Smooth muscle cell (in vitro differentiated cells): ENCODE measurements around the gene BOC. TPM values are rescaled to one million over a fixed set of nuclear protein-coding genes. Genes with fewer than 3 reads are reported as not detected.

ENCODE experiments used
- DNase-seq: peaks from one replicate; lab custom pipeline; 2025; ENCODE audit not compliant: unreplicated experiment; lab: John Stamatoyannopoulos, UW
- H2AFZ ChIP-seq: fragments of 200-600 bp; sonication (generic); 2 replicates; pipeline ENCODE4 v1.6.0; 2016; ENCODE audit warnings: antibody characterized with exemption, low read depth, mild to moderate bottlenecking
- H3F3A ChIP-seq: fragments of 200-600 bp; sonication (generic); 2 replicates; pipeline ENCODE4 v1.6.0; 2017; ENCODE audit warnings: antibody characterized with exemption, low read depth
- H3K27ac ChIP-seq: fragments of 200-600 bp; sonication (generic); 2 replicates; pipeline ENCODE4 v1.5.1; 2016; ENCODE audit warnings: low read depth, mild to moderate bottlenecking
- H3K27me3 ChIP-seq: fragments of 200-600 bp; sonication (generic); 2 replicates; pipeline ENCODE4 v1.6.1; 2016; ENCODE audit warnings: low read depth, mild to moderate bottlenecking
- H3K36me3 ChIP-seq: fragments of 200-600 bp; sonication (generic); 2 replicates; pipeline ENCODE4 v1.5.1; 2016; ENCODE audit warnings: low read depth
- H3K4me1 ChIP-seq: fragments of 200-600 bp; sonication (generic); 2 replicates; pipeline ENCODE4 v1.5.1; 2016; ENCODE audit warnings: low read depth
- H3K4me2 ChIP-seq: fragments of 200-600 bp; sonication (generic); 2 replicates; pipeline ENCODE4 v1.6.0; 2016; ENCODE audit warnings: mild to moderate bottlenecking
- H3K4me3 ChIP-seq: fragments of 200-600 bp; sonication (generic); 2 replicates; pipeline ENCODE4 v1.5.1; 2016; ENCODE audit warnings: mild to moderate bottlenecking
- H3K79me2 ChIP-seq: fragments of 200-600 bp; sonication (generic); 2 replicates; pipeline ENCODE4 v1.6.0; 2016; ENCODE audit warnings: low read depth, mild to moderate bottlenecking
- H3K9ac ChIP-seq: fragments of 200-600 bp; sonication (generic); 2 replicates; pipeline ENCODE4 v1.6.0; 2016; ENCODE audit warnings: low read depth
- H3K9me3 ChIP-seq: fragments of 200-600 bp; sonication (generic); replicated peaks from 2 replicates; pipeline ENCODE4 v1.5.1; 2016; ENCODE audit warnings: low read depth
- H4K20me1 ChIP-seq: fragments of 200-600 bp; sonication (generic); 2 replicates; pipeline ENCODE4 v1.6.0; 2016; ENCODE audit warnings: low read depth
- CTCF ChIP-seq: fragments of 200-600 bp; sonication (generic); IDR thresholded peaks from 2 replicates; pipeline ENCODE4 v1.5.1; 2017; ENCODE audit warnings: borderline replicate concordance, mild to moderate bottlenecking, antibody characterized with exemption; ENCODE audit not compliant: insufficient read depth, poor library complexity, severe bottlenecking
- WGBS: methylation state at CpG from one replicate; pipeline ENCODE4 v1.1.7; 2016; ENCODE audit warnings: low lambda C conversion rate; 5-methylcytosine and 5-hydroxymethylcytosine counted together
- polyA plus RNA-seq: library from polyadenylated mRNA; unstranded; fragments of >200 nt; fragmentation: Nextera tagmentation; extraction: Ambion mirVana; gene quantifications from 2 replicates; pipeline ENCODE4 v1.2.1, GENCODE V29; 2016
- total RNA-seq: library from RNA; depleted of rRNA; stranded (reverse); fragments of >200 nt; gene quantifications from 2 replicates; pipeline ENCODE4 v1.2.3, GENCODE V29; 2014

Gene BOC
- total and polyA plus RNA-seq, 2 experiments from 2014 or later: 19.5 to 31.2 TPM

GRCh38 chr3:113297287-113297686, 85.9 kb downstream of the BOC start:
- WGBS: 42% methylated on average over 2 of the region's 2 CpGs
- Histone ChIP-seq H3K4me2 (no peak overlapping the region), H3K9ac (no peak overlapping the region), H3K79me2 (no peaks in the 10 kb centered on the region), H3K27ac (no peak overlapping the region), H3K9me3 (no peaks in the 10 kb centered on the region), H3K36me3 (no peaks in the 10 kb centered on the region), H3F3A (no peaks in the 10 kb centered on the region), H2AFZ (no peak overlapping the region), H3K27me3 (no peaks in the 10 kb centered on the region), H4K20me1 (no peaks in the 10 kb centered on the region), H3K4me3 (no peak overlapping the region), H3K4me1 (no peaks in the 10 kb centered on the region)
- no peak for TF ChIP-seq CTCF
- no peak for DNase-seq

GRCh38 chr3:113297841-113298240, 86.5 kb downstream of the BOC start:
- H3K9me3 ChIP-seq: no peaks in the 10 kb centered on the region
- no peak overlapping the region for H3K4me3 ChIP-seq
- H3K79me2 ChIP-seq: no peaks in the 10 kb centered on the region
- no peak for TF ChIP-seq CTCF
- no peak overlapping the region for H3K27ac ChIP-seq
- 76% methylated on average over 4 of the region's 4 CpGs for WGBS
- no peaks in the 10 kb centered on the region for H4K20me1 ChIP-seq
- no peak overlapping the region for H3K4me2 ChIP-seq
- no peaks in the 10 kb centered on the region for H3K36me3 ChIP-seq
- no peak overlapping the region for H2AFZ ChIP-seq
- H3K4me1 ChIP-seq: no peaks in the 10 kb centered on the region
- H3F3A ChIP-seq: no peaks in the 10 kb centered on the region
- H3K9ac ChIP-seq: no peak overlapping the region
- no peak for DNase-seq
- H3K27me3 ChIP-seq: no peaks in the 10 kb centered on the region

GRCh38 chr3:113300596-113300995, 89.2 kb downstream of the BOC start:
- Histone ChIP-seq H3K4me3 (no peak overlapping the region), H2AFZ (no peak overlapping the region), H3F3A (no peaks in the 10 kb centered on the region), H4K20me1 (no peaks in the 10 kb centered on the region), H3K79me2 (no peaks in the 10 kb centered on the region), H3K27ac (no peak overlapping the region), H3K36me3 (no peaks in the 10 kb centered on the region), H3K4me2 (no peak overlapping the region), H3K9ac (no peak overlapping the region), H3K27me3 (no peaks in the 10 kb centered on the region), H3K9me3 (no peaks in the 10 kb centered on the region), H3K4me1 (no peaks in the 10 kb centered on the region)
- no peak for TF ChIP-seq CTCF
- WGBS: 90% methylated on average over 2 of the region's 2 CpGs
- DNase-seq: no peak

GRCh38 chr3:113304102-113304501, 92.7 kb downstream of the BOC start:
- H3K9me3 ChIP-seq: no peaks in the 10 kb centered on the region
- H3K4me3 ChIP-seq: no peak overlapping the region
- H3K27me3 ChIP-seq: no peaks in the 10 kb centered on the region
- H3K4me2 ChIP-seq: no peak overlapping the region
- H3K27ac ChIP-seq: no peak overlapping the region
- no peaks in the 10 kb centered on the region for H3F3A ChIP-seq
- no peak overlapping the region for H2AFZ ChIP-seq
- H3K9ac ChIP-seq: no peak overlapping the region
- H3K79me2 ChIP-seq: no peaks in the 10 kb centered on the region
- no peaks in the 10 kb centered on the region for H3K4me1 ChIP-seq
- DNase-seq: no peak
- no peaks in the 10 kb centered on the region for H3K36me3 ChIP-seq
- H4K20me1 ChIP-seq: no peaks in the 10 kb centered on the region
- 55% methylated on average over 3 of the region's 3 CpGs for WGBS
- TF ChIP-seq CTCF: no peak
